HepG2 (cell line): ENCODE measurements around the gene SHQ1. TPM values are rescaled to one million over a fixed set of nuclear protein-coding genes. Genes with fewer than 3 reads are reported as not detected.

Experiments
- HMGXB3 ChIP-seq: sonication (generic); formaldehyde crosslinking; IDR thresholded peaks from 2 replicates; pipeline ENCODE4 v1.4.0; 2020; ENCODE audit warnings: missing genetic modification reagents, borderline replicate concordance
- IRF1 ChIP-seq: sonication (generic); formaldehyde crosslinking; IDR thresholded peaks from 2 replicates; pipeline ENCODE4 v1.4.0; 2020; ENCODE audit warnings: low read depth, mild to moderate bottlenecking, missing genetic modification reagents
- MEIS1 ChIP-seq: sonication (generic); formaldehyde crosslinking; IDR thresholded peaks from 2 replicates; pipeline ENCODE4 v1.9.0; 2021; ENCODE audit warnings: mild to moderate bottlenecking, missing genetic modification reagents, moderate library complexity, borderline replicate concordance
- MTF1 ChIP-seq: sonication (generic); formaldehyde crosslinking; IDR thresholded peaks from 2 replicates; pipeline ENCODE4 v1.5.0; 2020; ENCODE audit warnings: missing genetic modification reagents
- NR2C2 ChIP-seq: sonication (generic); formaldehyde crosslinking; IDR thresholded peaks from 2 replicates; pipeline ENCODE4 v1.4.0; 2020; ENCODE audit warnings: missing genetic modification reagents, mild to moderate bottlenecking, moderate library complexity, borderline replicate concordance
- PATZ1 ChIP-seq: sonication (generic); formaldehyde crosslinking; IDR thresholded peaks from 2 replicates; pipeline ENCODE4 v1.4.0; 2020; ENCODE audit warnings: missing genetic modification reagents
- RARA ChIP-seq: IDR thresholded peaks from 2 replicates; pipeline ENCODE4 v1.6.1; 2016; ENCODE audit warnings: missing genetic modification reagents, missing compliant biosample characterization
- SIX1 ChIP-seq: sonication (generic); formaldehyde crosslinking; IDR thresholded peaks from 2 replicates; pipeline ENCODE4 v1.4.0; 2020; ENCODE audit warnings: missing genetic modification reagents, borderline replicate concordance
- SMARCC2 ChIP-seq: fragments of 450-650 bp; IDR thresholded peaks from 2 replicates; pipeline ENCODE4 v1.6.1; 2017; ENCODE audit warnings: antibody characterized with exemption, mild to moderate bottlenecking
- TCF12 ChIP-seq, 2 experiments: fragments of 450-650 bp in 1 of 2; sonication (generic) in 1 of 2; formaldehyde crosslinking in 1 of 2; IDR thresholded peaks; 2 replicates each; pipeline versions ENCODE4 v1.6.1 to v1.8.0; 2017 to 2022; ENCODE audit warnings: antibody characterized with exemption in 1 of 2, mild to moderate bottlenecking in 1 of 2, missing genetic modification reagents in 1 of 2, moderate library complexity in 1 of 2
- ZBTB34 ChIP-seq: sonication (generic); formaldehyde crosslinking; IDR thresholded peaks from 2 replicates; pipeline ENCODE4 v1.8.0; 2022; ENCODE audit warnings: mild to moderate bottlenecking, missing genetic modification reagents
- ZFP36 ChIP-seq: fragments of 150-350 bp; IDR thresholded peaks from 2 replicates; pipeline ENCODE4 v1.6.1; 2018; ENCODE audit warnings: borderline replicate concordance, low read length, low read depth; ENCODE audit not compliant: partially characterized antibody
- ZNF333 ChIP-seq: sonication (generic); formaldehyde crosslinking; IDR thresholded peaks from 2 replicates; pipeline ENCODE4 v1.4.0; 2020; ENCODE audit warnings: mild to moderate bottlenecking, missing genetic modification reagents, borderline replicate concordance
- ZNF383 ChIP-seq: sonication (generic); formaldehyde crosslinking; IDR thresholded peaks from 2 replicates; pipeline ENCODE4 v1.4.0; 2020; ENCODE audit warnings: missing genetic modification reagents, mild to moderate bottlenecking, borderline replicate concordance
- ZNF432 ChIP-seq: sonication (generic); formaldehyde crosslinking; IDR thresholded peaks from 2 replicates; pipeline ENCODE4 v1.5.0; 2020; ENCODE audit warnings: missing genetic modification reagents, mild to moderate bottlenecking, borderline replicate concordance
- polyA plus RNA-seq, 8 experiments: library from polyadenylated mRNA; depleted of rRNA in 3 of 8; stranded (reverse) in 7 of 8; unstranded in 1 of 8; fragments of >200 nt; fragmentation: Illumina TruSeq in 4 of 8; extraction: Trizol in 4 of 8; gene quantifications; 2 replicates each; pipeline versions ENCODE4 v1.2.1 to v1.2.3, GENCODE V29; 2011 to 2016; ENCODE audit warnings: low read depth in 4 of 8, missing spikeins in 1 of 8, mixed read lengths in 1 of 8; ENCODE audit not compliant: insufficient read depth in 1 of 8
- total RNA-seq, 5 experiments: library from RNA; depleted of rRNA; stranded (reverse); fragments of >200 nt; fragmentation: Illumina TruSeq; extraction: Trizol; gene quantifications; 2 replicates each; pipeline ENCODE4 v1.2.3, GENCODE V29; 2016; ENCODE audit warnings: low read depth in 1 of 5

Gene SHQ1
- total and polyA plus RNA-seq, 2 of the 13 experiments (the other 11 are each of a cell fraction or from before 2014, with no cell fraction given), result 5.5 to 20.3 TPM

- TF ChIP-seq HMGXB3 (no peak), ZNF383 (CRISPR knock-in tag) (no peak), NR2C2 (CRISPR knock-in tag) (peak; percentile 57; the same call in 1 of the 2 replicates), TCF12 (IDR thresholded peaks at IDR 0.05) (no peak), TCF12 (CRISPR knock-in tag; IDR thresholded peaks at IDR 0.05) (no peak), ZBTB34 (no peak), ZFP36 (no peak), SIX1 (no peak), PATZ1 (CRISPR knock-in tag) (0 out of 2 replicates have a peak, but pooled peaks have one; percentile 26), RARA (CRISPR knock-in tag) (peak; percentile 97), SMARCC2 (no peak), ZNF333 (CRISPR knock-in tag) (no peak), MEIS1 (no peak), IRF1 (no peak), MTF1 (no peak), ZNF432 (CRISPR knock-in tag) (no peak)
These were observed 145.9 kb downstream of the SHQ1 start (continued) for GRCh38 chr3:72702390-72702789.
